Fibroblast of mammary gland (primary cell): Measurements from ENCODE around the gene OMP.

Experiments
- DNase-seq: peaks from one replicate; pipeline ENCODE4 v3.0.0-alpha.2; 2010; ENCODE audit warnings: low read depth
- H3K4me3 ChIP-seq: 2 replicates; pipeline ENCODE4 v1.5.1; 2011; ENCODE audit warnings: low read depth, mild to moderate bottlenecking, low read length, moderate library complexity; ENCODE audit not compliant: control insufficient read depth
- CTCF ChIP-seq: conservative IDR thresholded peaks from 2 replicates; pipeline ENCODE4 v1.5.1; 2011; ENCODE audit warnings: low read depth, low read length, inconsistent platforms; ENCODE audit not compliant: control insufficient read depth, insufficient read depth

Gene OMP

GRCh38 chr11:77122576-77123212 lies 20.1 kb downstream of the OMP start:
- no peak overlapping the region for H3K4me3 ChIP-seq
- no peak for TF ChIP-seq CTCF
- DNase-seq: no peak

- TF ChIP-seq CTCF: no peak
- H3K4me3 ChIP-seq: no peak overlapping the region
- DNase-seq: no peak
Measured at GRCh38 chr11:77123591-77123990, 21.0 kb downstream of the OMP start.

GRCh38 chr11:77124041-77124440 lies 21.4 kb downstream of the OMP start:
- no peak overlapping the region for H3K4me3 ChIP-seq
- TF ChIP-seq CTCF: no peak
- no peak for DNase-seq

GRCh38 chr11:77124488-77124887 lies 21.8 kb downstream of the OMP start:
- no peak overlapping the region for H3K4me3 ChIP-seq
- no peak for DNase-seq
- no peak for TF ChIP-seq CTCF

GRCh38 chr11:77125191-77125590 lies 22.6 kb downstream of the OMP start:
- DNase-seq: no peak
- TF ChIP-seq CTCF: no peak

GRCh38 chr11:77125695-77126094 lies 23.1 kb downstream of the OMP start:
- no peak for TF ChIP-seq CTCF

More at GRCh38 chr11:77125191-77125590, 22.6 kb downstream of the OMP start:
- no peak overlapping the region for H3K4me3 ChIP-seq

More at GRCh38 chr11:77125695-77126094, 23.1 kb downstream of the OMP start:
- DNase-seq: no peak
- H3K4me3 ChIP-seq: no peak overlapping the region
